A549 (cell line): Measurements from ENCODE around the gene KLK4. TPM values are rescaled to one million over a fixed set of nuclear protein-coding genes. Genes with fewer than 3 reads are reported as not detected.
A peak's percentile ranks its signal among the peaks of the same experiment; 100 is the strongest.

Source experiments
- ATAC-seq, 2 experiments: fragments of 200-7000 bp in 1 of 2; fragments of >200 bp in 1 of 2; cut with Nextera tagmentation in 1 of 2; cut with Tn5 transposase in 1 of 2; 3 replicates each; pipeline versions ENCODE4 v1.8.0 to v1.9.1; 2018 to 2020; ENCODE audit warnings: mild to moderate bottlenecking in 1 of 2, moderate library complexity in 1 of 2
- CTCF ChIA-PET: fragments of 300-600 bp; sonication (Branson Sonifier 250); formaldehyde crosslinking; extraction: SDS; loops from one replicate; lab custom pipeline; 2021; ENCODE audit warnings: antibody characterized with exemption, inconsistent platforms; lab: Yijun Ruan, JAX
- POLR2A ChIA-PET: fragments of 350-600 bp; formaldehyde crosslinking; extraction: SDS; loops from one replicate; lab custom pipeline; 2021; ENCODE audit warnings: antibody characterized with exemption, inconsistent platforms; lab: Yijun Ruan, JAX
- DNase-seq, 2 experiments: peaks; one replicate each; pipeline versions ENCODE4 v3.0.0 to v3.0.0-alpha.2; 2011 to 2016; ENCODE audit warnings: low read depth in 1 of 2, low spot score in 1 of 2
- FAIRE-seq: peaks from 2 replicates; lab custom pipeline; 2011; peaks lifted over from hg19 to GRCh38; lab: Jason Lieb, UNC
- H3K27ac ChIP-seq, 2 experiments: fragments of >200 bp; sonication (Bioruptor Twin); formaldehyde crosslinking; 3 replicates each; pipeline ENCODE4 v1.5.1; 2016 to 2017
- H3K4me1 ChIP-seq: fragments of >200 bp; sonication (Bioruptor Twin); formaldehyde crosslinking; 3 replicates; pipeline ENCODE4 v1.6.1; 2016
- H3K4me2 ChIP-seq: fragments of >200 bp; sonication (Bioruptor Twin); formaldehyde crosslinking; 3 replicates; pipeline ENCODE4 v1.6.1; 2016
- H3K4me3 ChIP-seq: fragments of >200 bp; sonication (Bioruptor Twin); formaldehyde crosslinking; 3 replicates; pipeline ENCODE4 v1.5.1; 2016
- H3K9me3 ChIP-seq: fragments of >200 bp; sonication (Bioruptor Twin); formaldehyde crosslinking; 3 replicates; pipeline ENCODE4 v1.6.1; 2016
- CBX2 ChIP-seq: fragments of 200-600 bp; sonication (generic); IDR thresholded peaks from 2 replicates; pipeline ENCODE4 v1.6.1; 2016; ENCODE audit warnings: low read depth, mild to moderate bottlenecking, borderline replicate concordance
- CEBPB ChIP-seq, 2 experiments: fragments of >200 bp in 1 of 2; sonication (Bioruptor Twin) in 1 of 2; formaldehyde crosslinking in 1 of 2; IDR thresholded peaks; 2 replicates each; pipeline ENCODE4 v1.6.1; 2012 to 2016
- FOXS1 ChIP-seq: fragments of 250-450 bp; sonication (Bioruptor Pico); IDR thresholded peaks from 2 replicates; pipeline ENCODE4 v1.5.0; 2020; ENCODE audit warnings: mild to moderate bottlenecking, moderate library complexity
- HDAC2 ChIP-seq: fragments of 200-600 bp; sonication (generic); IDR thresholded peaks from 2 replicates; pipeline ENCODE4 v1.6.1; 2016
- HEYL ChIP-seq: fragments of 250-450 bp; sonication (Bioruptor Pico); IDR thresholded peaks from 2 replicates; pipeline ENCODE4 v1.8.0; 2021; ENCODE audit warnings: mild to moderate bottlenecking, moderate library complexity
- MYC ChIP-seq: IDR thresholded peaks from 2 replicates; pipeline ENCODE4 v1.6.1; 2012; ENCODE audit warnings: mild to moderate bottlenecking, inconsistent platforms, low read length, improper control_type of control experiment, borderline replicate concordance
- NFE2L2 ChIP-seq: fragments of 150-350 bp; conservative IDR thresholded peaks from 2 replicates; pipeline ENCODE4 v1.6.1; 2014; ENCODE audit warnings: low read length
- POLR2AphosphoS2 ChIP-seq: conservative IDR thresholded peaks from 2 replicates; pipeline ENCODE4 v1.6.1; 2012; ENCODE audit warnings: low read length, improper control_type of control experiment, inconsistent platforms
- RAD21 ChIP-seq, 2 experiments: fragments of >200 bp in 1 of 2; sonication (Bioruptor Twin) in 1 of 2; formaldehyde crosslinking in 1 of 2; IDR thresholded peaks in 1 of 2; conservative IDR thresholded peaks in 1 of 2; 2 replicates in 1 of 2; 3 replicates in 1 of 2; pipeline ENCODE4 v1.6.1; 2012 to 2018; ENCODE audit warnings: inconsistent platforms in 1 of 2
- RARB ChIP-seq: fragments of 250-450 bp; sonication (Bioruptor Pico); IDR thresholded peaks from 2 replicates; pipeline ENCODE4 v1.8.0; 2021; ENCODE audit warnings: mild to moderate bottlenecking, moderate library complexity
- SMC3 ChIP-seq: fragments of >200 bp; sonication (Bioruptor Twin); formaldehyde crosslinking; IDR thresholded peaks from 3 replicates; pipeline ENCODE4 v1.6.1; 2018; ENCODE audit warnings: inconsistent platforms
- ZC3H11A ChIP-seq: fragments of 450-650 bp; IDR thresholded peaks from 2 replicates; pipeline ENCODE4 v1.6.1; 2014; ENCODE audit warnings: antibody characterized with exemption, mild to moderate bottlenecking
- ZSCAN20 ChIP-seq: fragments of 250-450 bp; sonication (Bioruptor Pico); IDR thresholded peaks from 2 replicates; pipeline ENCODE4 v1.8.0; 2022; ENCODE audit warnings: mild to moderate bottlenecking, moderate library complexity
- WGBS: methylation state at CpG from one replicate; pipeline ENCODE4 v1.1.6; 2017; ENCODE audit errors: missing lambda C conversion rate; 5-methylcytosine and 5-hydroxymethylcytosine counted together
- polyA plus RNA-seq, 4 experiments: library from polyadenylated mRNA; depleted of rRNA in 3 of 4; stranded (reverse); fragments of >200 nt; fragmentation: RNase III in 1 of 4; extraction: RNeasy Plus Mini Kit Qiagen cat#74134 plus additional on column Dnase treatment in 1 of 4; gene quantifications; 2 replicates in 3 of 4; 3 replicates in 1 of 4; pipeline ENCODE4 v1.2.3, GENCODE V29; 2011 to 2017
- TF ChIP-seq, protein P1 (sequence below): fragments of 450-650 bp; IDR thresholded peaks from 2 replicates; pipeline ENCODE4 v1.6.1; 2014; ENCODE audit warnings: antibody characterized with exemption
- TF ChIP-seq, protein P2 (sequence below): fragments of >200 bp; sonication (Bioruptor Twin); formaldehyde crosslinking; IDR thresholded peaks from 2 replicates; pipeline ENCODE4 v1.6.1; 2016
- TF ChIP-seq, protein P3 (sequence below): fragments of 200-600 bp; sonication (generic); IDR thresholded peaks from 2 replicates; pipeline ENCODE4 v1.6.1; 2016; ENCODE audit warnings: antibody characterized with exemption, mild to moderate bottlenecking, moderate library complexity
- TF ChIP-seq, protein P4 (sequence below): fragments of >200 bp; sonication (Bioruptor Twin); formaldehyde crosslinking; IDR thresholded peaks from 3 replicates; pipeline ENCODE4 v1.5.1; 2016

The KLK4 gene
- polyA plus RNA-seq, 2 of the 4 experiments (the other 2 are of a cell fraction) = not detected

DNA sequence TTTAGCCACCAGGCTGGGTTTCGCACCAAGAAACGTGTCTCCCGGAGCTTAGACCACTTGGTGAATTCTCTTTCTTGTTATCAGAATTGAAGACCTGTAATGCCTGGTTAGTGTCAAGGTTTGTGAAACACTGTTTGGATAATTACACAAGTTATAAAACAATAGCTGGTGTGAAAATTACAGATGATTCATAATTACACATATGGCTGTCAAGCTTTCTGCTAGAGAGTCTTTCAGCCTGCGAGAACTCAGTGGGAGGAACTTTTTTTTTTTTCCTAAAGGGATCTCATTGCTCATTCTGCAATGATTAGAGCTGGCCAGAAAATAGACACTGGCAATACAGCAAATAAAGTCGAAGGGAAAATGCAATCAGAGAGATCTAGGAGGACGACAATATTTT lies 13.4 kb upstream of the KLK4 start:
- ATAC-seq (no peak), DNase-seq (no peak), FAIRE-seq (no peak)
- ChIA-PET CTCF (interaction anchor here (0.5 to 13.0 kb wide), 11 partner anchors 19 to 556 kb away, joined by 3 to 121 read pairs (median 19); partner anchors contain the start of genes ACP4 and CLEC11A), POLR2A (no interaction called here)
- Histone ChIP-seq H3K9me3 (no peaks in the 10 kb centered on the region), H3K4me1 (peaks cover 14% of the 10 kb centered on the region; the same call in 1 of the 3 replicates), H3K27ac (no peak overlapping the region), H3K4me3 (no peak overlapping the region), H3K4me2 (no peak overlapping the region)
- 42% methylated on average over 6 of the region's 6 CpGs for WGBS
- TF ChIP-seq NFE2L2 = no peak
- no peak for TF ChIP-seq CBX2
- TF ChIP-seq POLR2AphosphoS2 = no peak
- no peak for TF ChIP-seq ZC3H11A
- no peak for TF ChIP-seq ZSCAN20 (CRISPR knock-in tag)
- TF ChIP-seq HDAC2 = no peak
- TF ChIP-seq, protein P1, sequence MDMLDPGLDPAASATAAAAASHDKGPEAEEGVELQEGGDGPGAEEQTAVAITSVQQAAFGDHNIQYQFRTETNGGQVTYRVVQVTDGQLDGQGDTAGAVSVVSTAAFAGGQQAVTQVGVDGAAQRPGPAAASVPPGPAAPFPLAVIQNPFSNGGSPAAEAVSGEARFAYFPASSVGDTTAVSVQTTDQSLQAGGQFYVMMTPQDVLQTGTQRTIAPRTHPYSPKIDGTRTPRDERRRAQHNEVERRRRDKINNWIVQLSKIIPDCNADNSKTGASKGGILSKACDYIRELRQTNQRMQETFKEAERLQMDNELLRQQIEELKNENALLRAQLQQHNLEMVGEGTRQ = no peak
- TF ChIP-seq, protein P2, sequence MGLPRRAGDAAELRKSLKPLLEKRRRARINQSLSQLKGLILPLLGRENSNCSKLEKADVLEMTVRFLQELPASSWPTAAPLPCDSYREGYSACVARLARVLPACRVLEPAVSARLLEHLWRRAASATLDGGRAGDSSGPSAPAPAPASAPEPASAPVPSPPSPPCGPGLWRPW = no peak
- no peak for TF ChIP-seq FOXS1 (CRISPR knock-in tag)
- TF ChIP-seq, all 56 proteins: peak for 0

DNA sequence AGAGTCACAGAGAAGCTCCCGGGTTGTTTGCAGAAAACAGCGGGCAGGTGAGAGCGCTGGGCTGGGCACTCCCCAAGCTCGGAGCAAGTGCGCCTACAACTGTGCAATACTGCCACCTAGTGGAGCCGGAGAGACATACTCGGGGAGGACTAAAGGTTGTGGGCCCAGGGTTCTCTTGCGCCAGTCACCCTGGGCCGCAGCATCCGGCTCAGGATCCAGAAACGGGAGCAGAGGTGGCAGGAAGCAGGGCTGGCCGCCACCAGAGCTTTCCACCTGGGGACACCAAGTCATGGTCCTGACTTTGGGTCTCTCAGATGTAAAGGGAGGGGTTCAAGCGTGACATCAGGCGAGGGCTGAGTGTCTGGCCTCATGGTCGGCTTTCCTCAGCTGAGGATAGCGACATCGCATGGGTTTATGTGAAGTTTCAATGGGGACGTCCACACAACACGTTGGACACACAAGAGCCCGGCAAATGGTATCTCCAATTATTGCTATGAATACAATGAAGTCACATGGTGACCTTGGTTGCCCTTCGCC lies 11.2 kb upstream of the KLK4 start:
- no peak overlapping the region for H3K4me3 ChIP-seq
- no peak overlapping the region for H3K27ac ChIP-seq
- DNase-seq (peak; percentile 89 to 91), FAIRE-seq (peak; percentile 87), ATAC-seq (peak; percentile 97 to 100)
- TF ChIP-seq SMC3 (peak; percentile 81), RAD21 (conservative IDR thresholded peaks at IDR 0.05 in 1 of 2, IDR thresholded peaks at IDR 0.05 in 1 of 2) (peak; percentile 95 to 97), CEBPB (IDR thresholded peaks at IDR 0.05) (no peak), RARB (no peak), HEYL (no peak), MYC (no peak)
- TF ChIP-seq, protein P3, sequence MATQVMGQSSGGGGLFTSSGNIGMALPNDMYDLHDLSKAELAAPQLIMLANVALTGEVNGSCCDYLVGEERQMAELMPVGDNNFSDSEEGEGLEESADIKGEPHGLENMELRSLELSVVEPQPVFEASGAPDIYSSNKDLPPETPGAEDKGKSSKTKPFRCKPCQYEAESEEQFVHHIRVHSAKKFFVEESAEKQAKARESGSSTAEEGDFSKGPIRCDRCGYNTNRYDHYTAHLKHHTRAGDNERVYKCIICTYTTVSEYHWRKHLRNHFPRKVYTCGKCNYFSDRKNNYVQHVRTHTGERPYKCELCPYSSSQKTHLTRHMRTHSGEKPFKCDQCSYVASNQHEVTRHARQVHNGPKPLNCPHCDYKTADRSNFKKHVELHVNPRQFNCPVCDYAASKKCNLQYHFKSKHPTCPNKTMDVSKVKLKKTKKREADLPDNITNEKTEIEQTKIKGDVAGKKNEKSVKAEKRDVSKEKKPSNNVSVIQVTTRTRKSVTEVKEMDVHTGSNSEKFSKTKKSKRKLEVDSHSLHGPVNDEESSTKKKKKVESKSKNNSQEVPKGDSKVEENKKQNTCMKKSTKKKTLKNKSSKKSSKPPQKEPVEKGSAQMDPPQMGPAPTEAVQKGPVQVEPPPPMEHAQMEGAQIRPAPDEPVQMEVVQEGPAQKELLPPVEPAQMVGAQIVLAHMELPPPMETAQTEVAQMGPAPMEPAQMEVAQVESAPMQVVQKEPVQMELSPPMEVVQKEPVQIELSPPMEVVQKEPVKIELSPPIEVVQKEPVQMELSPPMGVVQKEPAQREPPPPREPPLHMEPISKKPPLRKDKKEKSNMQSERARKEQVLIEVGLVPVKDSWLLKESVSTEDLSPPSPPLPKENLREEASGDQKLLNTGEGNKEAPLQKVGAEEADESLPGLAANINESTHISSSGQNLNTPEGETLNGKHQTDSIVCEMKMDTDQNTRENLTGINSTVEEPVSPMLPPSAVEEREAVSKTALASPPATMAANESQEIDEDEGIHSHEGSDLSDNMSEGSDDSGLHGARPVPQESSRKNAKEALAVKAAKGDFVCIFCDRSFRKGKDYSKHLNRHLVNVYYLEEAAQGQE = no peak
- TF ChIP-seq, protein P4, sequence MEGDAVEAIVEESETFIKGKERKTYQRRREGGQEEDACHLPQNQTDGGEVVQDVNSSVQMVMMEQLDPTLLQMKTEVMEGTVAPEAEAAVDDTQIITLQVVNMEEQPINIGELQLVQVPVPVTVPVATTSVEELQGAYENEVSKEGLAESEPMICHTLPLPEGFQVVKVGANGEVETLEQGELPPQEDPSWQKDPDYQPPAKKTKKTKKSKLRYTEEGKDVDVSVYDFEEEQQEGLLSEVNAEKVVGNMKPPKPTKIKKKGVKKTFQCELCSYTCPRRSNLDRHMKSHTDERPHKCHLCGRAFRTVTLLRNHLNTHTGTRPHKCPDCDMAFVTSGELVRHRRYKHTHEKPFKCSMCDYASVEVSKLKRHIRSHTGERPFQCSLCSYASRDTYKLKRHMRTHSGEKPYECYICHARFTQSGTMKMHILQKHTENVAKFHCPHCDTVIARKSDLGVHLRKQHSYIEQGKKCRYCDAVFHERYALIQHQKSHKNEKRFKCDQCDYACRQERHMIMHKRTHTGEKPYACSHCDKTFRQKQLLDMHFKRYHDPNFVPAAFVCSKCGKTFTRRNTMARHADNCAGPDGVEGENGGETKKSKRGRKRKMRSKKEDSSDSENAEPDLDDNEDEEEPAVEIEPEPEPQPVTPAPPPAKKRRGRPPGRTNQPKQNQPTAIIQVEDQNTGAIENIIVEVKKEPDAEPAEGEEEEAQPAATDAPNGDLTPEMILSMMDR = peak; percentile 96
- no peaks in the 10 kb centered on the region for H3K9me3 ChIP-seq
- 29% methylated on average over 21 of the region's 21 CpGs for WGBS
- peaks cover 14% of the 10 kb centered on the region; the same call in 1 of the 3 replicates for H3K4me1 ChIP-seq
- ChIA-PET CTCF (interaction anchor here (0.6 to 13.0 kb wide), 87 partner anchors 9 to 562 kb away, joined by 3 to 121 read pairs (median 6); partner anchors contain the start of genes ACP4, CLEC11A, KLK10 and KLK15), POLR2A (interaction anchor here (1.2 to 1.6 kb wide), 5 partner anchors 118 to 198 kb away, joined by 3 to 14 read pairs (median 10); no protein-coding TSS in a partner anchor)
- peak overlapping the region; percentile 22; the same call in 2 of the 3 replicates for H3K4me2 ChIP-seq
